ENCODE measurements around the gene CTNNBL1.
"Not testable (repeated sequence)": the region's sequence is repeated elsewhere in the genome, so short reads cannot be mapped to it uniquely, and the experiment has no call there.

The CTNNBL1 gene

GRCh38 chr20:37677969-37678861, 15.6 kb upstream of the CTNNBL1 start:
- Histone ChIP-seq H3K9ac (ENCODE audit: low read depth in 1 of 2, low read length in 2 of 2) (no peak overlapping the region), H3K36me3 (ENCODE audit: control insufficient read depth in 1 of 2, insufficient read depth in 2 of 2, low read length in 2 of 2) (no peaks in the 10 kb centered on the region), H3K27me3 (ENCODE audit: control insufficient read depth in 1 of 2, insufficient read depth in 2 of 2, low read length in 2 of 2) (peaks cover 3 to 5% of the 10 kb centered on the region in 2 donors), H3K4me3 (ENCODE audit: low read depth in 1 of 2, low read length in 2 of 2) (no peak overlapping the region), H3K9me3 (ENCODE audit: control insufficient read depth in 1 of 2, low read length in 2 of 2) (no peaks in the 10 kb centered on the region), H3K4me1 (ENCODE audit: control insufficient read depth in 1 of 2, insufficient read depth in 2 of 2, low read length in 2 of 2) (no peaks in the 10 kb centered on the region), H3K27ac (ENCODE audit: low read depth, low read length) (no peak overlapping the region)

- not testable (repeated sequence) for H3K27me3 ChIP-seq (ENCODE audit: control insufficient read depth in 1 of 2, insufficient read depth in 2 of 2, low read length in 2 of 2); H3K4me3 ChIP-seq (ENCODE audit: low read depth in 1 of 2, low read length in 2 of 2); H3K27ac ChIP-seq (ENCODE audit: low read depth, low read length); H3K36me3 ChIP-seq (ENCODE audit: control insufficient read depth in 1 of 2, insufficient read depth in 2 of 2, low read length in 2 of 2); H3K9ac ChIP-seq (ENCODE audit: low read depth in 1 of 2, low read length in 2 of 2); H3K9me3 ChIP-seq (ENCODE audit: control insufficient read depth in 1 of 2, low read length in 2 of 2); H3K4me1 ChIP-seq (ENCODE audit: control insufficient read depth in 1 of 2, insufficient read depth in 2 of 2, low read length in 2 of 2)
These were observed 14.1 kb upstream of the CTNNBL1 start for GRCh38 chr20:37679751-37680150.

GRCh38 chr20:37680420-37680819, 13.4 kb upstream of the CTNNBL1 start:
- H3K27me3 ChIP-seq (ENCODE audit: control insufficient read depth in 1 of 2, insufficient read depth in 2 of 2, low read length in 2 of 2) = peaks cover 3 to 5% of the 10 kb centered on the region in 2 donors
- no peaks in the 10 kb centered on the region for H3K9me3 ChIP-seq (ENCODE audit: control insufficient read depth in 1 of 2, low read length in 2 of 2)
- H3K27ac ChIP-seq (ENCODE audit: low read depth, low read length) = no peak overlapping the region

GRCh38 chr20:37681384-37682112, 12.3 kb upstream of the CTNNBL1 start:
- Histone ChIP-seq H3K27ac (ENCODE audit: low read depth, low read length) (no peak overlapping the region), H3K9ac (ENCODE audit: low read depth in 1 of 2, low read length in 2 of 2) (no peak overlapping the region), H3K4me1 (ENCODE audit: control insufficient read depth in 1 of 2, insufficient read depth in 2 of 2, low read length in 2 of 2) (no peaks in the 10 kb centered on the region), H3K27me3 (ENCODE audit: control insufficient read depth in 1 of 2, insufficient read depth in 2 of 2, low read length in 2 of 2) (peaks cover 3 to 5% of the 10 kb centered on the region in 2 donors), H3K9me3 (ENCODE audit: control insufficient read depth in 1 of 2, low read length in 2 of 2) (no peaks in the 10 kb centered on the region), H3K36me3 (ENCODE audit: control insufficient read depth in 1 of 2, insufficient read depth in 2 of 2, low read length in 2 of 2) (no peaks in the 10 kb centered on the region), H3K4me3 (ENCODE audit: low read depth in 1 of 2, low read length in 2 of 2) (no peak overlapping the region)

More at GRCh38 chr20:37680420-37680819, 13.4 kb upstream of the CTNNBL1 start:
- Histone ChIP-seq H3K4me1 (ENCODE audit: control insufficient read depth in 1 of 2, insufficient read depth in 2 of 2, low read length in 2 of 2) (no peaks in the 10 kb centered on the region), H3K9ac (ENCODE audit: low read depth in 1 of 2, low read length in 2 of 2) (no peak overlapping the region), H3K36me3 (ENCODE audit: control insufficient read depth in 1 of 2, insufficient read depth in 2 of 2, low read length in 2 of 2) (no peaks in the 10 kb centered on the region), H3K4me3 (ENCODE audit: low read depth in 1 of 2, low read length in 2 of 2) (no peak overlapping the region)

- H3K4me1 ChIP-seq (ENCODE audit: control insufficient read depth in 1 of 2, insufficient read depth in 2 of 2, low read length in 2 of 2); H3K9me3 ChIP-seq (ENCODE audit: control insufficient read depth in 1 of 2, low read length in 2 of 2); H3K36me3 ChIP-seq (ENCODE audit: control insufficient read depth in 1 of 2, insufficient read depth in 2 of 2, low read length in 2 of 2); H3K27ac ChIP-seq (ENCODE audit: low read depth, low read length); H3K9ac ChIP-seq (ENCODE audit: low read depth in 1 of 2, low read length in 2 of 2); H3K4me3 ChIP-seq (ENCODE audit: low read depth in 1 of 2, low read length in 2 of 2); H3K27me3 ChIP-seq (ENCODE audit: control insufficient read depth in 1 of 2, insufficient read depth in 2 of 2, low read length in 2 of 2): not testable (repeated sequence)
These were observed 10.7 kb upstream of the CTNNBL1 start for GRCh38 chr20:37683146-37683545.

GRCh38 chr20:37686762-37687477, 6.9 kb upstream of the CTNNBL1 start:
- Histone ChIP-seq H3K36me3 (ENCODE audit: control insufficient read depth in 1 of 2, insufficient read depth in 2 of 2, low read length in 2 of 2) (no peaks in the 10 kb centered on the region), H3K4me1 (ENCODE audit: control insufficient read depth in 1 of 2, insufficient read depth in 2 of 2, low read length in 2 of 2) (no peaks in the 10 kb centered on the region), H3K4me3 (ENCODE audit: low read depth in 1 of 2, low read length in 2 of 2) (no peak overlapping the region), H3K9ac (ENCODE audit: low read depth in 1 of 2, low read length in 2 of 2) (no peak overlapping the region), H3K27me3 (ENCODE audit: control insufficient read depth in 1 of 2, insufficient read depth in 2 of 2, low read length in 2 of 2) (peaks cover 0 to 4% of the 10 kb centered on the region in 2 donors), H3K9me3 (ENCODE audit: control insufficient read depth in 1 of 2, low read length in 2 of 2) (no peaks in the 10 kb centered on the region), H3K27ac (ENCODE audit: low read depth, low read length) (no peak overlapping the region)

GRCh38 chr20:37687478-37687805, 6.4 kb upstream of the CTNNBL1 start:
- peaks cover 0 to 4% of the 10 kb centered on the region in 2 donors for H3K27me3 ChIP-seq (ENCODE audit: control insufficient read depth in 1 of 2, insufficient read depth in 2 of 2, low read length in 2 of 2)
- no peak overlapping the region for H3K9ac ChIP-seq (ENCODE audit: low read depth in 1 of 2, low read length in 2 of 2)
- H3K4me1 ChIP-seq (ENCODE audit: control insufficient read depth in 1 of 2, insufficient read depth in 2 of 2, low read length in 2 of 2) = no peaks in the 10 kb centered on the region

GRCh38 chr20:37688093-37688492, 5.7 kb upstream of the CTNNBL1 start:
- H3K27ac ChIP-seq (ENCODE audit: low read depth, low read length) = no peak overlapping the region
- H3K9me3 ChIP-seq (ENCODE audit: control insufficient read depth in 1 of 2, low read length in 2 of 2) = no peaks in the 10 kb centered on the region
- H3K4me3 ChIP-seq (ENCODE audit: low read depth in 1 of 2, low read length in 2 of 2) = no peak overlapping the region
- H3K36me3 ChIP-seq (ENCODE audit: control insufficient read depth in 1 of 2, insufficient read depth in 2 of 2, low read length in 2 of 2) = no peaks in the 10 kb centered on the region
- H3K9ac ChIP-seq (ENCODE audit: low read depth in 1 of 2, low read length in 2 of 2) = no peak overlapping the region
- peaks cover 0 to 4% of the 10 kb centered on the region in 2 donors for H3K27me3 ChIP-seq (ENCODE audit: control insufficient read depth in 1 of 2, insufficient read depth in 2 of 2, low read length in 2 of 2)
- no peaks in the 10 kb centered on the region for H3K4me1 ChIP-seq (ENCODE audit: control insufficient read depth in 1 of 2, insufficient read depth in 2 of 2, low read length in 2 of 2)

More at GRCh38 chr20:37687478-37687805, 6.4 kb upstream of the CTNNBL1 start:
- H3K4me3 ChIP-seq (ENCODE audit: low read depth in 1 of 2, low read length in 2 of 2) = no peak overlapping the region
- no peaks in the 10 kb centered on the region for H3K36me3 ChIP-seq (ENCODE audit: control insufficient read depth in 1 of 2, insufficient read depth in 2 of 2, low read length in 2 of 2)
- no peaks in the 10 kb centered on the region for H3K9me3 ChIP-seq (ENCODE audit: control insufficient read depth in 1 of 2, low read length in 2 of 2)
- no peak overlapping the region for H3K27ac ChIP-seq (ENCODE audit: low read depth, low read length)

- Histone ChIP-seq H3K36me3 (ENCODE audit: control insufficient read depth in 1 of 2, insufficient read depth in 2 of 2, low read length in 2 of 2) (no peaks in the 10 kb centered on the region), H3K27me3 (ENCODE audit: control insufficient read depth in 1 of 2, insufficient read depth in 2 of 2, low read length in 2 of 2) (peaks cover 0 to 4% of the 10 kb centered on the region in 2 donors), H3K27ac (ENCODE audit: low read depth, low read length) (no peak overlapping the region), H3K4me3 (ENCODE audit: low read depth in 1 of 2, low read length in 2 of 2) (no peak overlapping the region), H3K9me3 (ENCODE audit: control insufficient read depth in 1 of 2, low read length in 2 of 2) (no peaks in the 10 kb centered on the region), H3K9ac (ENCODE audit: low read depth in 1 of 2, low read length in 2 of 2) (no peak overlapping the region), H3K4me1 (ENCODE audit: control insufficient read depth in 1 of 2, insufficient read depth in 2 of 2, low read length in 2 of 2) (peaks cover 15 to 16% of the 10 kb centered on the region in 2 donors)
These were observed 3.0 kb upstream of the CTNNBL1 start for GRCh38 chr20:37690626-37691369.

Data from duodenal mucosa (tissue), 2 donors.